Measurements from ENCODE around the gene TYMP. TPM values are rescaled to one million over a fixed set of nuclear protein-coding genes. Genes with fewer than 3 reads are reported as not detected.

Gene TYMP
- total RNA-seq, 2 donors from 2014 or later, result 29.8 to 65.3 TPM

- Histone ChIP-seq H3K27me3 (no peaks in the 10 kb centered on the region), H3K27ac (no peak overlapping the region), H3K4me3 (no peak overlapping the region), H3K4me1 (peaks cover 8% of the 10 kb centered on the region), H3K36me3 (replicated peaks in 1 of 2; ENCODE audit: insufficient read depth in 1 of 2, low read depth in 2 of 2) (no peaks in the 10 kb centered on the region), H3K9me3 (no peaks in the 10 kb centered on the region)
- 65 to 80% methylated on average over 27 of the region's 27 CpGs for WGBS, 2 donors
- intact Hi-C loops (cut with DNase I), result no loop called here
- DNase-seq, result no peak
- TF ChIP-seq POLR2A (IDR thresholded peaks at IDR 0.05) (no peak), CTCF (IDR thresholded peaks at IDR 0.05) (no peak)
- ATAC-seq, result no peak
These were observed 39.1 kb downstream of the TYMP start for GRCh38 chr22:50490531-50491308.

DNA sequence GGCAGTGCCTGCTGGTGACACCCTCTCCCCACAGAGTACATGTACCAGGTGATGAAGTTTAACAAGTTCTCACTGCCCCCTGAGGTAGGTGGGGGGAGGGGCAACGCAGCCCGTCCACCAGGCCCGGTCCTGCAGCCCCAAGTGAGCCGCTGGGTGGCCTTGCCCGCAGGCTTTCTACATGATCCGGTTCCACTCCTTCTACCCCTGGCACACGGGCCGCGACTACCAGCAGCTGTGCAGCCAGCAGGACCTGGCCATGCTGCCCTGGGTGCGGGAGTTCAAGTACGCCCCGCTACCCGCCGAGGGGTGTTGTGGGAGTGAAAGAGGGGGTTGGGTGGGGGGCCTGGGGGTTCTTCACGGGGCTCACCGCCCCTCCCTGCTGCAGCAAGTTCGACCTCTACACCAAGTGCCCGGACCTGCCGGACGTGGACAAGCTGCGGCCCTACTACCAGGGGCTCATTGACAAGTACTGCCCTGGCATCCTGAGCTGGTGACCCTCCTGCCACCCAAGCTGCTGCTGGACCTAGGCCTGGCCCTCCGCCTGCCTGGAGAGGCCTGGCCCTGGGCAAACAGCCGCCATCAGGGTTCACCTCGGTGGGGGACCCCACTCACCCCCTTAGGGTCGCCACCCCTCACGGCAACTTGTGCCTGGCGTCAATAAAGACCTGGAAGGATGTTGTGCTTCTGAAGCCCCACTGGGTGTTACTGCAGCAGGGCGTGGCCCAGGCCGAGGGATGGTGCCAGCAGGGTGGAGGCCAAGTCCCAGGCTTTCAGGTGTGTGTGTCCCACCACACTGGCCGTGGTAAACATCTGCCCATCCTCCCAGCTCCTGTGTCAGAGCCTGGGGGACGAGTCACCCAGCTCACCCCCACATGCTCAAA is 40.2 kb downstream of the TYMP start:
- intact Hi-C loops (cut with DNase I), result no loop called here
- Histone ChIP-seq H3K4me3 (no peak overlapping the region), H3K4me1 (peaks cover 19% of the 10 kb centered on the region), H3K9me3 (no peaks in the 10 kb centered on the region), H3K36me3 (replicated peaks in 1 of 2; ENCODE audit: insufficient read depth in 1 of 2, low read depth in 2 of 2) (no peaks in the 10 kb centered on the region), H3K27ac (no peak overlapping the region), H3K27me3 (no peaks in the 10 kb centered on the region)
- TF ChIP-seq CTCF (IDR thresholded peaks at IDR 0.05), result no peak
- no peak for TF ChIP-seq POLR2A (IDR thresholded peaks at IDR 0.05)
- DNase-seq (no peak), ATAC-seq (no peak)
- WGBS, 2 donors, result 82 to 88% methylated on average over 23 to 30 of the region's 31 CpGs

DNA sequence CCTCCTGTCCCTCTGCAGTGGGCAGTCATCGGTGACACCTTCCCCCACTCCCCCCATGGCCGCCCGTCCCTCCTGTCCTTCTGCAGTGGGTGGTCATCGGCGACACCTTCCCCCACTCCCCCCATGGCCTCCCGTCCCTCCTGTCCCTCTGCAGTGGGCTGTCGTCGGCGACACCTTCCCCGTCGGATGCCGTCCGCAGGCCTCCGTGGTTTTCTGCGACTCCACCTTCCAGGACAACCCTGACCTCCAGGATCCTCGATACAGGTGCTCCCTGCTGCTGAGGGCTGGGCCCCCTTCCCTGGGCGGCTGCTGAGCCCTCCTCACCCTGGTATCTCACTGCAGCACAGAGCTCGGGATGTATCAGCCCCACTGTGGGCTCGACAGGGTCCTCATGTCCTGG is 40.9 kb downstream of the TYMP start:
- 80 to 85% methylated on average over 14 to 17 of the region's 19 CpGs for WGBS, 2 donors
- no peak for DNase-seq

DNA sequence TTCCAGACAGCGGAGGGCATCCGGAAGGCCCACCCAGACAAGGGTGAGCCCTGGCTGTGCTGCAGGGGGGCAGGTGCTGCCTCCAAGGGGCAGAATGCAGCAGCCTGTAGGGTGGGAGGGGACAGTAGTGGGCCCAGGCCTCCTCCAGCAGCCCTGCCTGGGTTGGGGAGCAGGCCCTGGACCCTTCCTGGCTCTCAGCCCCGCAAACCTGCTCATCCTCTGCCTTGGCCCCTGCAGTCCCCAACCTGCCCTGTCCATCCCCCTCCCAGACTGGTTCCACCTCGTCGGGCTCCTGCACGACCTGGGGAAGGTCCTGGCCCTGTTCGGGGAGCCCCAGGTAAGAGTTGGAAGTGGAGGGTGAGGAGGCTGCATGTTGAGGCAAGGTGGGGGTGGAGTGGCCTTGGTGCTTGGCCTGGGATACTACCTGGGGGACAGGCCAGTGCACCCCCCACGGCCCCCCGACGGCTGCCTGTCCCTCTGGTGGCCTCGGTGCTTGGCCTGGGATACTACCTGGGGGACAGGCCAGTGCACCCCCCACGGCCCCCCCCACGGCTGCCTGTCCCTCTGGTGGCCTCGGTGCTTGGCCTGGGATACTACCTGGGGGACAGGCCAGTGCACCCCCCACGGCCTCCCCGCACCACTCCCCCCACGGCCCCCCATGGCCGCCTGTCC is 41.7 kb downstream of the TYMP start:
- Histone ChIP-seq H3K4me1 (peaks cover 34% of the 10 kb centered on the region), H3K27me3 (no peaks in the 10 kb centered on the region), H3K4me3 (no peak overlapping the region), H3K36me3 (replicated peaks in 1 of 2; ENCODE audit: insufficient read depth in 1 of 2, low read depth in 2 of 2) (no peaks in the 10 kb centered on the region), H3K27ac (no peak overlapping the region), H3K9me3 (no peaks in the 10 kb centered on the region)
- WGBS, 2 donors, result 78 to 90% methylated on average over 7 to 13 of the region's 18 CpGs
- TF ChIP-seq CTCF (IDR thresholded peaks at IDR 0.05) (no peak), POLR2A (IDR thresholded peaks at IDR 0.05) (no peak)
- no peak for ATAC-seq
- DNase-seq, result no peak
- intact Hi-C loops (cut with DNase I), result no loop called here

More for the DNA sequence above, 40.9 kb downstream of the TYMP start:
- no peak for ATAC-seq
- Histone ChIP-seq H3K9me3 (no peaks in the 10 kb centered on the region), H3K36me3 (replicated peaks in 1 of 2; ENCODE audit: insufficient read depth in 1 of 2, low read depth in 2 of 2) (no peaks in the 10 kb centered on the region), H3K4me1 (peaks cover 27% of the 10 kb centered on the region), H3K27ac (no peak overlapping the region), H3K27me3 (no peaks in the 10 kb centered on the region), H3K4me3 (no peak overlapping the region)
- intact Hi-C loops (cut with DNase I), result no loop called here
- no peak for TF ChIP-seq POLR2A (IDR thresholded peaks at IDR 0.05)
- no peak for TF ChIP-seq CTCF (IDR thresholded peaks at IDR 0.05)
